Measurements from ENCODE around the gene QSER1. TPM values are rescaled to one million over a fixed set of nuclear protein-coding genes. Genes with fewer than 3 reads are reported as not detected.
"Not testable (repeated sequence)": the region's sequence is repeated elsewhere in the genome, so short reads cannot be mapped to it uniquely, and the experiment has no call there.

QSER1 gene
- total RNA-seq, 1 donor from 2014 or later = 21.6 TPM

DNA sequence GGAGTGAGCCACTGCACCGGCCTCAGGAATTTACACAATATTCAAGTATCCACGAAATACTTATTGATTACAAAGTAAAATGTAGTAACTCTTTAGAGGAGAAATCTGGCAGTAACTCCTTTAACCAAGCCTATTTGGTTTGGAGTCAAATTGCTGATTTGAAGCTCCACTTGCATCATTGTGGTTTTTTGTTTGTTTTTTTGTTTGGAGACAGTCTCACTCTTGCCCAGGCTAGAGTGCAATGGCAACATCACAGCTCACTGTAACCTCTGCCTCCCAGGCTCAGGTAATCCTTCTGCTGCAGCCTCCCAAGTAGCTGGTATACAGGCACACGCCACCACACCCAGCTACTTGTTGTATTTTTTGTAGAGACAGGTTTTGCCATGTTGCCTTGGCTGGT is 6.4 kb upstream of the QSER1 start:
- TF ChIP-seq, protein P1, sequence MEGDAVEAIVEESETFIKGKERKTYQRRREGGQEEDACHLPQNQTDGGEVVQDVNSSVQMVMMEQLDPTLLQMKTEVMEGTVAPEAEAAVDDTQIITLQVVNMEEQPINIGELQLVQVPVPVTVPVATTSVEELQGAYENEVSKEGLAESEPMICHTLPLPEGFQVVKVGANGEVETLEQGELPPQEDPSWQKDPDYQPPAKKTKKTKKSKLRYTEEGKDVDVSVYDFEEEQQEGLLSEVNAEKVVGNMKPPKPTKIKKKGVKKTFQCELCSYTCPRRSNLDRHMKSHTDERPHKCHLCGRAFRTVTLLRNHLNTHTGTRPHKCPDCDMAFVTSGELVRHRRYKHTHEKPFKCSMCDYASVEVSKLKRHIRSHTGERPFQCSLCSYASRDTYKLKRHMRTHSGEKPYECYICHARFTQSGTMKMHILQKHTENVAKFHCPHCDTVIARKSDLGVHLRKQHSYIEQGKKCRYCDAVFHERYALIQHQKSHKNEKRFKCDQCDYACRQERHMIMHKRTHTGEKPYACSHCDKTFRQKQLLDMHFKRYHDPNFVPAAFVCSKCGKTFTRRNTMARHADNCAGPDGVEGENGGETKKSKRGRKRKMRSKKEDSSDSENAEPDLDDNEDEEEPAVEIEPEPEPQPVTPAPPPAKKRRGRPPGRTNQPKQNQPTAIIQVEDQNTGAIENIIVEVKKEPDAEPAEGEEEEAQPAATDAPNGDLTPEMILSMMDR (IDR thresholded peaks at IDR 0.05; ENCODE audit: insufficient read depth, low read length, poor library complexity, severe bottlenecking) = no peak
- H3K27me3 ChIP-seq (ENCODE audit: control insufficient read depth, insufficient read depth, low read length) = no peaks in the 10 kb centered on the region
- DNase-seq (ENCODE audit: low read depth) = no peak
- H3K36me3 ChIP-seq (ENCODE audit: control insufficient read depth, insufficient read depth, low read length) = no peaks in the 10 kb centered on the region
- H3K4me3 ChIP-seq (ENCODE audit: low read depth, low read length) = no peak overlapping the region

DNA sequence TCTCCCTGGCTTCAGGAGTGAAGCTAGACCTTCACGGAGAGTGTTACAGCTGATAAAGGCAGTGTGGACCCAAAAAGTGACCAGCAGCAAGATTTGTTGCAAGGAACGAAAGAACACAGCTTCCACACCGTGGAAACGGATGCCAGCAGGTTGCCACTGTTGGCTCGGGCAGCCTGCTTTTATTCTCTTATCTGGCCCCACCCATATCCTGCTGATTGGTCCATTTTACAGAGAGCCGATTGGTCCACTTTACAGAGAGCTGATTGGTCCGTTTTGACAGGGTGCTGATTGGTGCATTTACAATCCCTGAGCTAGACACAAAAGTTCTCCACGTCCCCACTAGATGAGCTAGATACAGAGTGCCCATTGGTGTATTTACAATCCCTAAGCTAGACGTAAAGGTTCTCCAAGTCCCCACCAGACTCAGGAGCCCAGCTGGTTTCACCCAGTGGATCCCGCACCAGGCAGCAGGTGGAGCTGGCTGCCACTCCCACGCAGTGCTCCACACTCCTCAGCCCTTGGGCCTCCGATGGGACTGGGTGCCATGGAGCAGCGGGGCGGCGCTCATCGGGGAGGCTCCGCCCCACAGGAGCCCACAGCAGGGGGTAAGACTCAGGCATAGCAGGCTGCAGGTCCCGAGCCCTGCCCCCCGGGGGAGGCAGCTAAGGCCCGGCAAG is 4.8 kb upstream of the QSER1 start:
- not testable (repeated sequence) for DNase-seq (ENCODE audit: low read depth); H3K36me3 ChIP-seq (ENCODE audit: control insufficient read depth, insufficient read depth, low read length); H3K27me3 ChIP-seq (ENCODE audit: control insufficient read depth, insufficient read depth, low read length); H3K4me3 ChIP-seq (ENCODE audit: low read depth, low read length)

DNA sequence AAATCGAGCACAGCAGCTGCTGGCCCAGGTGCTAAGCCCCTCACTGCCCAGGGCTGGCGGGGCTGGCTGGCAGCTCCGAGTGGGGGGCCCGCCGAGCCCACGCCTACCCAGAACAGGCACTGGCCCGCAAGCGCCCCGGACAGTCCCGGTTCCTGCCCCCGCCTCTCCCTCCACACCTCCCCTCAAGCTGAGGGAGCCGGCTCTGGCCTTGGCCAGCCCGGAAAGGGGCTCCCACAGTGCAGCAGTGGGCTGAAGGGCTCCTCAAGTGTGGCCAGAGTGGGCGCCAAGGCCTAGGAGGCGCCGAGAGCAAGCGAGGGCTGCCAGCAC is 4.3 kb upstream of the QSER1 start:
- H3K4me3 ChIP-seq (ENCODE audit: low read depth, low read length); DNase-seq (ENCODE audit: low read depth); H3K36me3 ChIP-seq (ENCODE audit: control insufficient read depth, insufficient read depth, low read length); H3K27me3 ChIP-seq (ENCODE audit: control insufficient read depth, insufficient read depth, low read length): not testable (repeated sequence)

DNA sequence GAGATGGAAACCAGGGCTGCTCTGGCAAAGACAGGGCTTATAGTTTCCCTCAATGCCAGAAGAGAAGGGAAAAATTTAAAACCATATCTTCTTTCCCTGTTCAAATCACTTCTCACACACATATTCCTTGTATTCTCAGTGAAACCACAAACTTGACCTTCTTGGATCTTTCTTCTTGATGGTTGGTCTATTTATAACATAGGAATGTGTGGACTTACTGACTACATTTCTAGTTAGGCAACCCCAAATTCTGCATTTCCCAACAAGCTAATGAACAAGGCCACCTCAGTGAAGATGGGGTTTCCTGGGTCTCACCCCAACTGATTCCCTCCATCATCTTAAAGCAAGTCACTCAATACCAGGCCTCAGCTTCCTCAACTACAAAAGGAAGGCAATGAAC is 3.8 kb upstream of the QSER1 start:
- Histone ChIP-seq H3K27me3 (ENCODE audit: control insufficient read depth, insufficient read depth, low read length) (no peaks in the 10 kb centered on the region), H3K4me3 (ENCODE audit: low read depth, low read length) (no peak overlapping the region), H3K36me3 (ENCODE audit: control insufficient read depth, insufficient read depth, low read length) (no peaks in the 10 kb centered on the region)
- DNase-seq (ENCODE audit: low read depth) = no peak
- TF ChIP-seq, protein P1 (IDR thresholded peaks at IDR 0.05; ENCODE audit: insufficient read depth, low read length, poor library complexity, severe bottlenecking) = no peak

GRCh38 chr11:32890843-32891656 is 1.6 kb upstream of the QSER1 start:
- DNase-seq (ENCODE audit: low read depth) = no peak
- no peak overlapping the region for H3K4me3 ChIP-seq (ENCODE audit: low read depth, low read length)
- no peaks in the 10 kb centered on the region for H3K27me3 ChIP-seq (ENCODE audit: control insufficient read depth, insufficient read depth, low read length)
- TF ChIP-seq, protein P1 (IDR thresholded peaks at IDR 0.05; ENCODE audit: insufficient read depth, low read length, poor library complexity, severe bottlenecking) = no peak
- no peaks in the 10 kb centered on the region for H3K36me3 ChIP-seq (ENCODE audit: control insufficient read depth, insufficient read depth, low read length)

DNA sequence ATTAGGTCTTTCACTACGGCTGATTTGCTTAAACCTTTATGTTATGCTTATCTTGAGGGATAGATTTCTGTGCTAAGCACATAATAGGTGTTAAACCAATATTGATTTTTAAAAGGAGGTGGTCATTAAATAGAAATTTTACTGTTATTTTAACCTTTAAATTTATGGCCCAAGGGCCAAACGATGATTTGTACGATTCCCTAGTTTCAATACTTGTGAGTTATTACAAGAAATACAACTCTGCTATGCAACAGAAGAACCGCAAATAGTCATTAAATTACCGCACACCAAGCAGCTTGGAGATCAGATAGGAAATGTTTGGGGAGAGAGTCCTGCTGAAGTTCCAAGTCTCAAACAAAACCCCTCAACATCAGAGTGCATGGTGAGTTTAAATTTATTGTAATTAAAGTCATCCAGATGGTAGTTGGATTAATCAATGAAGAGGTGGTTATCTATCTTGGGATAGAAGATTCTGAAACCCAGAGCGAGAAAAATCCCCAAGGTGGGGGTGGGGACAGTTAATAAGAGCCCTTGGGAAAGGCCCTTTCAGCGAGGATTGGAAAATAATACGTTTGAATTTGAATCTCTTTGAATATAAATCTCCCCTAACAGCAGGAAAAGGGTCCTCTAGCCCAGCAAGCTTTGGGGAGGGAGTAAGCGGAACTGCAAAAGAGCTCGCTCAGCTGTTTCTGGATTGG is 805 bp upstream of the QSER1 start:
- DNase-seq (ENCODE audit: low read depth) = no peak
- H3K36me3 ChIP-seq (ENCODE audit: control insufficient read depth, insufficient read depth, low read length) = no peaks in the 10 kb centered on the region
- peak overlapping the region; percentile 86 for H3K4me3 ChIP-seq (ENCODE audit: low read depth, low read length)
- no peaks in the 10 kb centered on the region for H3K27me3 ChIP-seq (ENCODE audit: control insufficient read depth, insufficient read depth, low read length)
- TF ChIP-seq, protein P1 (IDR thresholded peaks at IDR 0.05; ENCODE audit: insufficient read depth, low read length, poor library complexity, severe bottlenecking) = no peak

Measured in kidney epithelial cell (primary cell).